HepG2 (cell line): Measurements from ENCODE around the gene VGF. TPM values are rescaled to one million over a fixed set of nuclear protein-coding genes. Genes with fewer than 3 reads are reported as not detected.
A peak's percentile ranks its signal among the peaks of the same experiment; 100 is the strongest.

Experiments used
- CEBPG ChIP-seq: IDR thresholded peaks from 2 replicates; pipeline ENCODE4 v1.6.1; 2016
- GATAD2A ChIP-seq: IDR thresholded peaks from 2 replicates; pipeline ENCODE4 v1.6.1; 2016
- KDM6A ChIP-seq: IDR thresholded peaks from 2 replicates; pipeline ENCODE4 v1.6.1; 2016; ENCODE audit warnings: low read depth
- MAFK ChIP-seq, 2 experiments: IDR thresholded peaks in 1 of 2; conservative IDR thresholded peaks in 1 of 2; 2 replicates each; pipeline ENCODE4 v1.6.1; 2011; ENCODE audit warnings: improper control_type of control experiment in 2 of 2, low read length in 2 of 2
- NFIC ChIP-seq: IDR thresholded peaks from 2 replicates; pipeline ENCODE4 v1.6.1; 2012; ENCODE audit warnings: mild to moderate bottlenecking, low read length, inconsistent platforms
- POLR2AphosphoS5 ChIP-seq: IDR thresholded peaks from 2 replicates; pipeline ENCODE4 v1.6.1; 2012; ENCODE audit warnings: low read depth, low read length
- RORA ChIP-seq: sonication (generic); formaldehyde crosslinking; IDR thresholded peaks from 2 replicates; pipeline ENCODE4 v1.5.0; 2020; ENCODE audit warnings: mild to moderate bottlenecking, missing genetic modification reagents, moderate library complexity
- TBX2 ChIP-seq: sonication (generic); formaldehyde crosslinking; IDR thresholded peaks from 2 replicates; pipeline ENCODE4 v1.5.0; 2020; ENCODE audit warnings: missing genetic modification reagents, mild to moderate bottlenecking, borderline replicate concordance
- YY1 ChIP-seq: IDR thresholded peaks from 2 replicates; pipeline ENCODE4 v1.6.1; 2011; ENCODE audit warnings: low read length, low read depth, moderate library complexity, mild to moderate bottlenecking; ENCODE audit not compliant: insufficient read depth, insufficient replicate concordance
- ZEB1 ChIP-seq: IDR thresholded peaks from 2 replicates; pipeline ENCODE4 v1.6.1; 2012; ENCODE audit warnings: mild to moderate bottlenecking, low read depth, inconsistent platforms; ENCODE audit not compliant: insufficient replicate concordance
- ZFP90 ChIP-seq: sonication (generic); formaldehyde crosslinking; IDR thresholded peaks from 2 replicates; pipeline ENCODE4 v1.8.0; 2022; ENCODE audit warnings: missing genetic modification reagents, mild to moderate bottlenecking, inconsistent platforms, borderline replicate concordance
- ZNF17 ChIP-seq: sonication (generic); formaldehyde crosslinking; IDR thresholded peaks from 2 replicates; pipeline ENCODE4 v1.5.0; 2020; ENCODE audit warnings: mild to moderate bottlenecking, missing genetic modification reagents
- ZNF496 ChIP-seq: sonication (generic); formaldehyde crosslinking; IDR thresholded peaks from 2 replicates; pipeline ENCODE4 v1.8.1; 2023; ENCODE audit warnings: mild to moderate bottlenecking, moderate library complexity, missing genetic modification reagents; ENCODE audit not compliant: insufficient replicate concordance
- polyA plus RNA-seq, 8 experiments: library from polyadenylated mRNA; depleted of rRNA in 3 of 8; stranded (reverse) in 7 of 8; unstranded in 1 of 8; fragments of >200 nt; fragmentation: Illumina TruSeq in 4 of 8; extraction: Trizol in 4 of 8; gene quantifications; 2 replicates each; pipeline versions ENCODE4 v1.2.1 to v1.2.3, GENCODE V29; 2011 to 2016; ENCODE audit warnings: low read depth in 4 of 8, missing spikeins in 1 of 8, mixed read lengths in 1 of 8; ENCODE audit not compliant: insufficient read depth in 1 of 8
- total RNA-seq, 5 experiments: library from RNA; depleted of rRNA; stranded (reverse); fragments of >200 nt; fragmentation: Illumina TruSeq; extraction: Trizol; gene quantifications; 2 replicates each; pipeline ENCODE4 v1.2.3, GENCODE V29; 2016; ENCODE audit warnings: low read depth in 1 of 5
- TF ChIP-seq, protein P1 (sequence below): sonication (generic); formaldehyde crosslinking; IDR thresholded peaks from 2 replicates; pipeline ENCODE4 v1.8.1; 2023; ENCODE audit warnings: missing genetic modification reagents, mild to moderate bottlenecking, borderline replicate concordance
- TF ChIP-seq, protein P2 (sequence below): sonication (generic); formaldehyde crosslinking; IDR thresholded peaks from 2 replicates; pipeline ENCODE4 v1.8.1; 2022; ENCODE audit warnings: mild to moderate bottlenecking, missing genetic modification reagents
- TF ChIP-seq, protein P3 (sequence below): sonication (generic); formaldehyde crosslinking; IDR thresholded peaks from 2 replicates; pipeline ENCODE4 v1.5.1; 2020; ENCODE audit warnings: mild to moderate bottlenecking, missing genetic modification reagents, borderline replicate concordance
- TF ChIP-seq, protein P4 (sequence below): sonication (generic); formaldehyde crosslinking; IDR thresholded peaks from 2 replicates; pipeline ENCODE4 v1.5.1; 2020; ENCODE audit warnings: mild to moderate bottlenecking, missing genetic modification reagents, borderline replicate concordance
- TF ChIP-seq, protein P5 (sequence below): sonication (generic); formaldehyde crosslinking; IDR thresholded peaks from 2 replicates; pipeline ENCODE4 v1.4.0; 2020; ENCODE audit warnings: missing genetic modification reagents

VGF gene
- total and polyA plus RNA-seq, 2 of the 13 experiments (the other 11 are each of a cell fraction or from before 2014, with no cell fraction given), result 0.12 to 0.46 TPM

DNA sequence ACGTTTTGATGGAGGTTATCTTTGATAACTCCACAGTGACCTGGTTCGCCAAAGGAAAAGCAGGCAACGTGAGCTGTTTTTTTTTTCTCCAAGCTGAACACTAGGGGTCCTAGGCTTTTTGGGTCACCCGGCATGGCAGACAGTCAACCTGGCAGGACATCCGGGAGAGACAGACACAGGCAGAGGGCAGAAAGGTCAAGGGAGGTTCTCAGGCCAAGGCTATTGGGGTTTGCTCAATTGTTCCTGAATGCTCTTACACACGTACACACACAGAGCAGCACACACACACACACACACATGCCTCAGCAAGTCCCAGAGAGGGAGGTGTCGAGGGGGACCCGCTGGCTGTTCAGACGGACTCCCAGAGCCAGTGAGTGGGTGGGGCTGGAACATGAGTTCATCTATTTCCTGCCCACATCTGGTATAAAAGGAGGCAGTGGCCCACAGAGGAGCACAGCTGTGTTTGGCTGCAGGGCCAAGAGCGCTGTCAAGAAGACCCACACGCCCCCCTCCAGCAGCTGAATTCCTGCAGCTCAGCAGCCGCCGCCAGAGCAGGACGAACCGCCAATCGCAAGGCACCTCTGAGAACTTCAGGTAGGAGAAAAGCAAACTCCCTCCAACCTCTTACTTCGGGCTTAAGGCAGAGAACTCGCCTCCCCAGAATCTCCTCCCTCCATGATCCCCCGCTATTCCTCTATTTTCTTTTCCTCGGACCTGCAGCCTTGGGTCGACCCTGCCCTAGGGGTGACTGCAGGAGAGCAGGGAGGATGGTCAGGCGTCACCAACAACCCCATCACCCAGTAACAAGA is 38.5 kb downstream of the VGF start, which contains the start of gene SERPINE1 (continued):
- TF ChIP-seq, protein P1, sequence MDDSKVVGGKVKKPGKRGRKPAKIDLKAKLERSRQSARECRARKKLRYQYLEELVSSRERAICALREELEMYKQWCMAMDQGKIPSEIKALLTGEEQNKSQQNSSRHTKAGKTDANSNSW, result no peak; the same call in 1 of the 2 replicates
- peak; percentile 72 for TF ChIP-seq GATAD2A
- no peak; the same call in 1 of the 2 replicates for TF ChIP-seq KDM6A (CRISPR knock-in tag)
- no peak for TF ChIP-seq ZNF496 (CRISPR knock-in tag)
- TF ChIP-seq MAFK (conservative IDR thresholded peaks at IDR 0.05 in 1 of 2, IDR thresholded peaks at IDR 0.05 in 1 of 2; ENCODE audit: low read length in 2 of 2), result no peak
- peak; percentile 42; the same call in 1 of the 2 replicates for TF ChIP-seq ZFP90 (CRISPR knock-in tag)
- TF ChIP-seq, protein P2, sequence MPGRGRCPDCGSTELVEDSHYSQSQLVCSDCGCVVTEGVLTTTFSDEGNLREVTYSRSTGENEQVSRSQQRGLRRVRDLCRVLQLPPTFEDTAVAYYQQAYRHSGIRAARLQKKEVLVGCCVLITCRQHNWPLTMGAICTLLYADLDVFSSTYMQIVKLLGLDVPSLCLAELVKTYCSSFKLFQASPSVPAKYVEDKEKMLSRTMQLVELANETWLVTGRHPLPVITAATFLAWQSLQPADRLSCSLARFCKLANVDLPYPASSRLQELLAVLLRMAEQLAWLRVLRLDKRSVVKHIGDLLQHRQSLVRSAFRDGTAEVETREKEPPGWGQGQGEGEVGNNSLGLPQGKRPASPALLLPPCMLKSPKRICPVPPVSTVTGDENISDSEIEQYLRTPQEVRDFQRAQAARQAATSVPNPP (CRISPR knock-in tag), result peak; percentile 55; the same call in 1 of the 2 replicates
- TF ChIP-seq, protein P3, sequence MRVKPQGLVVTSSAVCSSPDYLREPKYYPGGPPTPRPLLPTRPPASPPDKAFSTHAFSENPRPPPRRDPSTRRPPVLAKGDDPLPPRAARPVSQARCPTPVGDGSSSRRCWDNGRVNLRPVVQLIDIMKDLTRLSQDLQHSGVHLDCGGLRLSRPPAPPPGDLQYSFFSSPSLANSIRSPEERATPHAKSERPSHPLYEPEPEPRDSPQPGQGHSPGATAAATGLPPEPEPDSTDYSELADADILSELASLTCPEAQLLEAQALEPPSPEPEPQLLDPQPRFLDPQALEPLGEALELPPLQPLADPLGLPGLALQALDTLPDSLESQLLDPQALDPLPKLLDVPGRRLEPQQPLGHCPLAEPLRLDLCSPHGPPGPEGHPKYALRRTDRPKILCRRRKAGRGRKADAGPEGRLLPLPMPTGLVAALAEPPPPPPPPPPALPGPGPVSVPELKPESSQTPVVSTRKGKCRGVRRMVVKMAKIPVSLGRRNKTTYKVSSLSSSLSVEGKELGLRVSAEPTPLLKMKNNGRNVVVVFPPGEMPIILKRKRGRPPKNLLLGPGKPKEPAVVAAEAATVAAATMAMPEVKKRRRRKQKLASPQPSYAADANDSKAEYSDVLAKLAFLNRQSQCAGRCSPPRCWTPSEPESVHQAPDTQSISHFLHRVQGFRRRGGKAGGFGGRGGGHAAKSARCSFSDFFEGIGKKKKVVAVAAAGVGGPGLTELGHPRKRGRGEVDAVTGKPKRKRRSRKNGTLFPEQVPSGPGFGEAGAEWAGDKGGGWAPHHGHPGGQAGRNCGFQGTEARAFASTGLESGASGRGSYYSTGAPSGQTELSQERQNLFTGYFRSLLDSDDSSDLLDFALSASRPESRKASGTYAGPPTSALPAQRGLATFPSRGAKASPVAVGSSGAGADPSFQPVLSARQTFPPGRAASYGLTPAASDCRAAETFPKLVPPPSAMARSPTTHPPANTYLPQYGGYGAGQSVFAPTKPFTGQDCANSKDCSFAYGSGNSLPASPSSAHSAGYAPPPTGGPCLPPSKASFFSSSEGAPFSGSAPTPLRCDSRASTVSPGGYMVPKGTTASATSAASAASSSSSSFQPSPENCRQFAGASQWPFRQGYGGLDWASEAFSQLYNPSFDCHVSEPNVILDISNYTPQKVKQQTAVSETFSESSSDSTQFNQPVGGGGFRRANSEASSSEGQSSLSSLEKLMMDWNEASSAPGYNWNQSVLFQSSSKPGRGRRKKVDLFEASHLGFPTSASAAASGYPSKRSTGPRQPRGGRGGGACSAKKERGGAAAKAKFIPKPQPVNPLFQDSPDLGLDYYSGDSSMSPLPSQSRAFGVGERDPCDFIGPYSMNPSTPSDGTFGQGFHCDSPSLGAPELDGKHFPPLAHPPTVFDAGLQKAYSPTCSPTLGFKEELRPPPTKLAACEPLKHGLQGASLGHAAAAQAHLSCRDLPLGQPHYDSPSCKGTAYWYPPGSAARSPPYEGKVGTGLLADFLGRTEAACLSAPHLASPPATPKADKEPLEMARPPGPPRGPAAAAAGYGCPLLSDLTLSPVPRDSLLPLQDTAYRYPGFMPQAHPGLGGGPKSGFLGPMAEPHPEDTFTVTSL (CRISPR knock-in tag), result peak; percentile 67
- TF ChIP-seq ZEB1, result peak; percentile 59
- peak; percentile 91 for TF ChIP-seq TBX2
- TF ChIP-seq YY1, result no peak
- TF ChIP-seq CEBPG (CRISPR knock-in tag), result peak; percentile 89
- TF ChIP-seq NFIC, result peak; percentile 88
- TF ChIP-seq POLR2AphosphoS5, result peak; percentile 95
- TF ChIP-seq, protein P4, sequence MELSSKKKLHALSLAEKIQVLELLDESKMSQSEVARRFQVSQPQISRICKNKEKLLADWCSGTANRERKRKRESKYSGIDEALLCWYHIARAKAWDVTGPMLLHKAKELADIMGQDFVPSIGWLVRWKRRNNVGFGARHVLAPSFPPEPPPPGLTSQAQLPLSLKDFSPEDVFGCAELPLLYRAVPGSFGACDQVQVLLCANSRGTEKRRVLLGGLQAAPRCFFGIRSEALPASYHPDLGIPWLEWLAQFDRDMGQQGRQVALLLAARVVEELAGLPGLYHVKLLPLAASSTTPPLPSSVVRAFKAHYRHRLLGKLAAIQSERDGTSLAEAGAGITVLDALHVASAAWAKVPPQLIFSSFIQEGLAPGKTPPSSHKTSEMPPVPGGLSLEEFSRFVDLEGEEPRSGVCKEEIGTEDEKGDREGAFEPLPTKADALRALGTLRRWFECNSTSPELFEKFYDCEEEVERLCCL, result no peak
- 0 out of 2 replicates have a peak, but pooled peaks have one; percentile 76 for TF ChIP-seq ZNF17 (CRISPR knock-in tag)
- no peak for TF ChIP-seq RORA (CRISPR knock-in tag)
- TF ChIP-seq, protein P5, sequence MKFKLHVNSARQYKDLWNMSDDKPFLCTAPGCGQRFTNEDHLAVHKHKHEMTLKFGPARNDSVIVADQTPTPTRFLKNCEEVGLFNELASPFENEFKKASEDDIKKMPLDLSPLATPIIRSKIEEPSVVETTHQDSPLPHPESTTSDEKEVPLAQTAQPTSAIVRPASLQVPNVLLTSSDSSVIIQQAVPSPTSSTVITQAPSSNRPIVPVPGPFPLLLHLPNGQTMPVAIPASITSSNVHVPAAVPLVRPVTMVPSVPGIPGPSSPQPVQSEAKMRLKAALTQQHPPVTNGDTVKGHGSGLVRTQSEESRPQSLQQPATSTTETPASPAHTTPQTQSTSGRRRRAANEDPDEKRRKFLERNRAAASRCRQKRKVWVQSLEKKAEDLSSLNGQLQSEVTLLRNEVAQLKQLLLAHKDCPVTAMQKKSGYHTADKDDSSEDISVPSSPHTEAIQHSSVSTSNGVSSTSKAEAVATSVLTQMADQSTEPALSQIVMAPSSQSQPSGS (CRISPR knock-in tag), result peak; percentile 90; the same call in 1 of the 2 replicates
